ENCODE measurements around the gene KIAA2012. TPM values are rescaled to one million over a fixed set of nuclear protein-coding genes. Genes with fewer than 3 reads are reported as not detected.

Gene KIAA2012
- total RNA-seq, 1 donor = not detected

- peak overlapping the region; percentile 97 for H3K4me2 ChIP-seq (ENCODE audit: insufficient read depth, low read length)
- H3K9me3 ChIP-seq (ENCODE audit: low read depth, low read length) = no peaks in the 10 kb centered on the region
- peaks cover 53% of the 10 kb centered on the region for H3K4me1 ChIP-seq (ENCODE audit: insufficient read depth, low read length)
- no peaks in the 10 kb centered on the region for H3K27me3 ChIP-seq (ENCODE audit: insufficient read depth, low read length)
- DNase-seq (ENCODE audit: insufficient read length, low spot score, missing footprints) = peak; percentile 53
- peak overlapping the region; percentile 79 for H3K27ac ChIP-seq (ENCODE audit: low read depth, low read length)
- peaks cover 41% of the 10 kb centered on the region for H4K20me1 ChIP-seq (ENCODE audit: insufficient read depth, low read length)
- H3K36me3 ChIP-seq (ENCODE audit: insufficient read depth, low read length) = peaks cover 23% of the 10 kb centered on the region
- peak overlapping the region; percentile 82 for H3K4me3 ChIP-seq (ENCODE audit: insufficient read depth, low read length)
- no peak overlapping the region for H2AFZ ChIP-seq (ENCODE audit: low read length)
- TF ChIP-seq CTCF (IDR thresholded peaks at IDR 0.05; ENCODE audit: extremely low read depth, low read depth, low read length) = no peak
- peaks cover 53% of the 10 kb centered on the region for H3K79me2 ChIP-seq (ENCODE audit: insufficient read depth, low read length)
Measured at GRCh38 chr2:202038471-202039277, 34.4 kb upstream of the KIAA2012 start.

GRCh38 chr2:202039278-202040078 is 33.6 kb upstream of the KIAA2012 start:
- Histone ChIP-seq H4K20me1 (ENCODE audit: insufficient read depth, low read length) (peaks cover 39% of the 10 kb centered on the region), H2AFZ (ENCODE audit: low read length) (no peak overlapping the region), H3K36me3 (ENCODE audit: insufficient read depth, low read length) (peaks cover 23% of the 10 kb centered on the region), H3K4me1 (ENCODE audit: insufficient read depth, low read length) (peaks cover 53% of the 10 kb centered on the region), H3K27me3 (ENCODE audit: insufficient read depth, low read length) (no peaks in the 10 kb centered on the region), H3K4me3 (ENCODE audit: insufficient read depth, low read length) (peak overlapping the region; percentile 82), H3K27ac (ENCODE audit: low read depth, low read length) (peak overlapping the region; percentile 79), H3K9me3 (ENCODE audit: low read depth, low read length) (no peaks in the 10 kb centered on the region), H3K4me2 (ENCODE audit: insufficient read depth, low read length) (peak overlapping the region; percentile 97), H3K79me2 (ENCODE audit: insufficient read depth, low read length) (peaks cover 53% of the 10 kb centered on the region)
- DNase-seq (ENCODE audit: insufficient read length, low spot score, missing footprints) = no peak
- no peak for TF ChIP-seq CTCF (IDR thresholded peaks at IDR 0.05; ENCODE audit: extremely low read depth, low read depth, low read length)

- peaks cover 48% of the 10 kb centered on the region for H3K4me1 ChIP-seq (ENCODE audit: insufficient read depth, low read length)
- no peak overlapping the region for H2AFZ ChIP-seq (ENCODE audit: low read length)
- peaks cover 45% of the 10 kb centered on the region for H3K79me2 ChIP-seq (ENCODE audit: insufficient read depth, low read length)
- no peaks in the 10 kb centered on the region for H3K9me3 ChIP-seq (ENCODE audit: low read depth, low read length)
- no peak for DNase-seq (ENCODE audit: insufficient read length, low spot score, missing footprints)
- peaks cover 23% of the 10 kb centered on the region for H3K36me3 ChIP-seq (ENCODE audit: insufficient read depth, low read length)
- H3K27ac ChIP-seq (ENCODE audit: low read depth, low read length) = no peak overlapping the region
- no peak overlapping the region for H3K4me2 ChIP-seq (ENCODE audit: insufficient read depth, low read length)
- TF ChIP-seq CTCF (IDR thresholded peaks at IDR 0.05; ENCODE audit: extremely low read depth, low read depth, low read length) = no peak
- H4K20me1 ChIP-seq (ENCODE audit: insufficient read depth, low read length) = peaks cover 32% of the 10 kb centered on the region
- H3K27me3 ChIP-seq (ENCODE audit: insufficient read depth, low read length) = no peaks in the 10 kb centered on the region
- H3K4me3 ChIP-seq (ENCODE audit: insufficient read depth, low read length) = no peak overlapping the region
Measured at GRCh38 chr2:202040079-202040844, 32.8 kb upstream of the KIAA2012 start.
